GF-D8 (cell line): ENCODE results near the gene NPHP3.
A peak's percentile ranks its signal among the peaks of the same experiment; 100 is the strongest.
"Not testable (repeated sequence)": the region's sequence is repeated elsewhere in the genome, so short reads cannot be mapped to it uniquely, and the experiment has no call there.

Source experiments
- DNase-seq: peaks from one replicate; lab custom pipeline; 2025; lab: John Stamatoyannopoulos, UW

The NPHP3 gene

GRCh38 chr3:132722165-132723023 lies at the start of gene NPHP3:
TSS of gene NPHP3 (minus strand) at chr3:132722409. CDS start at chr3:132722355, 54 bp downstream.
- peak; percentile 77 for DNase-seq

- no peak for DNase-seq
Measured at GRCh38 chr3:132758740-132759139, 36.5 kb upstream of the NPHP3 start.

- DNase-seq: no peak
Measured at GRCh38 chr3:132756108-132756650, 34.0 kb upstream of the NPHP3 start.

GRCh38 chr3:132753946-132754345 lies 31.7 kb upstream of the NPHP3 start:
- DNase-seq: no peak

- no peak for DNase-seq
Measured at GRCh38 chr3:132749786-132750185, 27.6 kb upstream of the NPHP3 start.

- not testable (repeated sequence) for DNase-seq
Measured at GRCh38 chr3:132746720-132747119, 24.5 kb upstream of the NPHP3 start.

GRCh38 chr3:132738314-132738713 lies 16.1 kb upstream of the NPHP3 start:
- DNase-seq: no peak

GRCh38 chr3:132735589-132735988 lies 13.4 kb upstream of the NPHP3 start:
- DNase-seq: no peak

- DNase-seq: peak; percentile 4
Measured at GRCh38 chr3:132730891-132731580, 8.8 kb upstream of the NPHP3 start.

- DNase-seq: no peak
Measured at GRCh38 chr3:132726341-132726823, 4.2 kb upstream of the NPHP3 start.

- no peak for DNase-seq
Measured at GRCh38 chr3:132723024-132723950, 1.1 kb upstream of the NPHP3 start.

GRCh38 chr3:132721479-132722164 lies 587 bp downstream of the NPHP3 start:
- no peak for DNase-seq

GRCh38 chr3:132720228-132720627 lies 2.0 kb downstream of the NPHP3 start:
- DNase-seq: no peak

- no peak for DNase-seq
Measured at GRCh38 chr3:132716372-132716771, 5.8 kb downstream of the NPHP3 start.

- no peak for DNase-seq
Measured at GRCh38 chr3:132713977-132714727, 8.1 kb downstream of the NPHP3 start.

- no peak for DNase-seq
Measured at GRCh38 chr3:132710311-132710710, 11.9 kb downstream of the NPHP3 start.

GRCh38 chr3:132709761-132710160 lies 12.4 kb downstream of the NPHP3 start:
- DNase-seq: no peak

GRCh38 chr3:132703733-132704132 lies 18.5 kb downstream of the NPHP3 start:
- DNase-seq: no peak

GRCh38 chr3:132695422-132695821 lies 26.8 kb downstream of the NPHP3 start:
- DNase-seq: no peak

GRCh38 chr3:132694991-132695390 lies 27.2 kb downstream of the NPHP3 start:
- DNase-seq: no peak
